GM19468 (cell line): Measurements from ENCODE around the gene SYNPO2.
"Not testable (repeated sequence)": the region's sequence is repeated elsewhere in the genome, so short reads cannot be mapped to it uniquely, and the experiment has no call there.

Source experiments
- ATAC-seq: cut with Tn5 transposase; IDR thresholded peaks from one replicate; pipeline ENCODE4 v1.9.1; 2021; ENCODE audit warnings: mild to moderate bottlenecking, moderate library complexity, moderate number of reproducible peaks; ENCODE audit not compliant: unreplicated experiment; ENCODE audit errors: extremely low read depth

Gene SYNPO2

GRCh38 chr4:118991686-118992085 is 103.0 kb downstream of the SYNPO2 start:
- no peak for ATAC-seq

GRCh38 chr4:118992149-118992548 is 103.5 kb downstream of the SYNPO2 start:
- no peak for ATAC-seq

GRCh38 chr4:118993333-118993732 is 104.7 kb downstream of the SYNPO2 start:
- ATAC-seq = no peak

- no peak for ATAC-seq
Measured at GRCh38 chr4:118994030-118994429, 105.4 kb downstream of the SYNPO2 start.

GRCh38 chr4:118995693-118996391 is 107.2 kb downstream of the SYNPO2 start:
- ATAC-seq = no peak

- ATAC-seq = no peak
Measured at GRCh38 chr4:118997601-118998000, 108.9 kb downstream of the SYNPO2 start.

- ATAC-seq = no peak
Measured at GRCh38 chr4:118999919-119000318, 111.3 kb downstream of the SYNPO2 start.

GRCh38 chr4:119000400-119000799 is 111.7 kb downstream of the SYNPO2 start:
- ATAC-seq = no peak

GRCh38 chr4:119002476-119002875 is 113.8 kb downstream of the SYNPO2 start:
- no peak for ATAC-seq

- not testable (repeated sequence) for ATAC-seq
Measured at GRCh38 chr4:119003001-119003400, 114.3 kb downstream of the SYNPO2 start.

GRCh38 chr4:119005928-119006460 is 117.3 kb downstream of the SYNPO2 start:
- ATAC-seq = no peak

GRCh38 chr4:119008761-119009160 is 120.1 kb downstream of the SYNPO2 start:
- no peak for ATAC-seq

GRCh38 chr4:119010221-119010620 is 121.6 kb downstream of the SYNPO2 start:
- not testable (repeated sequence) for ATAC-seq

GRCh38 chr4:119010909-119011606 is 122.4 kb downstream of the SYNPO2 start:
- ATAC-seq = no peak

- no peak for ATAC-seq
Measured at GRCh38 chr4:119011607-119011988, 122.9 kb downstream of the SYNPO2 start.

- ATAC-seq = no peak
Measured at GRCh38 chr4:119014658-119015057, 126.0 kb downstream of the SYNPO2 start.

GRCh38 chr4:119016636-119017035 is 128.0 kb downstream of the SYNPO2 start:
- ATAC-seq = no peak

- ATAC-seq = no peak
Measured at GRCh38 chr4:119017636-119018035, 129.0 kb downstream of the SYNPO2 start.

GRCh38 chr4:119020158-119020557 is 131.5 kb downstream of the SYNPO2 start:
- ATAC-seq = no peak

- ATAC-seq = not testable (repeated sequence)
Measured at GRCh38 chr4:119022520-119022919, 133.9 kb downstream of the SYNPO2 start.

GRCh38 chr4:119024102-119024501 is 135.4 kb downstream of the SYNPO2 start:
- ATAC-seq = no peak
